Skeletal muscle satellite cell (primary cell): Measurements from ENCODE around the gene NKX1-1.
"Not testable (repeated sequence)": the region's sequence is repeated elsewhere in the genome, so short reads cannot be mapped to it uniquely, and the experiment has no call there.

Source experiments
- H3K27me3 ChIP-seq: 2 replicates; pipeline ENCODE4 v1.7.0; 2013; ENCODE audit warnings: low read length; ENCODE audit not compliant: control insufficient read depth, insufficient read depth
- H3K36me3 ChIP-seq: 2 replicates; pipeline ENCODE4 v1.7.0; 2013; ENCODE audit warnings: mild to moderate bottlenecking, control low read depth, low read length; ENCODE audit not compliant: insufficient read depth
- H3K4me1 ChIP-seq: 2 replicates; pipeline ENCODE4 v1.7.0; 2013; ENCODE audit warnings: low read length; ENCODE audit not compliant: control insufficient read depth, insufficient read depth
- H3K4me2 ChIP-seq: 2 replicates; pipeline ENCODE4 v1.7.0; 2013; ENCODE audit warnings: mild to moderate bottlenecking, low read length
- H3K4me3 ChIP-seq: 2 replicates; pipeline ENCODE4 v1.7.0; 2013; ENCODE audit warnings: low read length
- H3K9ac ChIP-seq: 2 replicates; pipeline ENCODE4 v1.7.0; 2013; ENCODE audit warnings: mild to moderate bottlenecking, low read depth, low read length, moderate library complexity
- H3K9me3 ChIP-seq: replicated peaks from 2 replicates; pipeline ENCODE4 v1.7.0; 2013; ENCODE audit warnings: mild to moderate bottlenecking, control low read depth, low read length

NKX1-1 gene

GRCh38 chr4:1372576-1372975 lies 33.7 kb downstream of the NKX1-1 start:
- H3K4me1 ChIP-seq, H3K4me3 ChIP-seq, H3K9me3 ChIP-seq, H3K9ac ChIP-seq, H3K27me3 ChIP-seq, H3K4me2 ChIP-seq: not testable (repeated sequence)
- peaks cover 26% of the 10 kb centered on the region for H3K36me3 ChIP-seq

- Histone ChIP-seq H3K36me3 (peaks cover 28% of the 10 kb centered on the region), H3K9me3 (no peaks in the 10 kb centered on the region), H3K4me2 (no peak overlapping the region), H3K4me3 (no peak overlapping the region), H3K4me1 (no peaks in the 10 kb centered on the region), H3K27me3 (no peaks in the 10 kb centered on the region), H3K9ac (no peak overlapping the region)
Observed at GRCh38 chr4:1371176-1372165, 34.8 kb downstream of the NKX1-1 start.

- Histone ChIP-seq H3K4me1 (no peaks in the 10 kb centered on the region), H3K36me3 (peaks cover 36% of the 10 kb centered on the region), H3K9me3 (no peaks in the 10 kb centered on the region)
Observed at GRCh38 chr4:1370321-1371124, 35.7 kb downstream of the NKX1-1 start.

DNA sequence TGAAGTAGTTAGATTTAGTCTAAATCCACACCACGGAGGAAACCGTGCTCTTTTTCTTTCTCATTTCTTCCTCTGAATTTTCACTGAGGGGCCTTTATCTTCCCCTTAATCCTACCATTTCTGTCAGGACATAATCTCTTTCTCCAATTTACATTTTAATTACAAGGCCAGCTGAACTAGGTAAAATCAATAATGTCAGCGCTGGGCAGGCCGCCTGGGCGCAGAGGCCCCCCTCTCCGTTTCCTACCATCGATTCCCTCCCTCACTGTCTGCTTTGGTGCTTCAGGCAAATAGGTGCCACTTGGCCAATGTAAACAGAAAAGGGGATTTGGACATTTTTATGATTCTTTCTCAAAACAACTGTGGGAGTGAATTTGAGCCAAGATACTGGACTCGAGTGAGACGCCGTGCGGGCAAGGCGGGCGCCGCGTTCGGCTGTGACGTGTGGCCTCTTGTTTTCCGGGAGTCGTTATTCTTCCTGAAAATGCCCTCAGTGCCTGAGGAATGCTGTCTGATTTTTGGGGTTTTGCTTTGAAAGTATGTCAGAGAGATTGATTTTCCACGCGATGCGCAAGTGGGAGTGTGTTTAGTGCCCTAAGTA lies 36.7 kb downstream of the NKX1-1 start:
- H3K9me3 ChIP-seq = no peaks in the 10 kb centered on the region
- H3K4me2 ChIP-seq = no peak overlapping the region
- no peaks in the 10 kb centered on the region for H3K27me3 ChIP-seq
- H3K4me1 ChIP-seq = no peaks in the 10 kb centered on the region
- no peak overlapping the region for H3K9ac ChIP-seq
- no peak overlapping the region for H3K4me3 ChIP-seq
- peaks cover 34% of the 10 kb centered on the region for H3K36me3 ChIP-seq

More at GRCh38 chr4:1370321-1371124, 35.7 kb downstream of the NKX1-1 start:
- Histone ChIP-seq H3K27me3 (no peaks in the 10 kb centered on the region), H3K4me3 (no peak overlapping the region), H3K9ac (no peak overlapping the region), H3K4me2 (no peak overlapping the region)

DNA sequence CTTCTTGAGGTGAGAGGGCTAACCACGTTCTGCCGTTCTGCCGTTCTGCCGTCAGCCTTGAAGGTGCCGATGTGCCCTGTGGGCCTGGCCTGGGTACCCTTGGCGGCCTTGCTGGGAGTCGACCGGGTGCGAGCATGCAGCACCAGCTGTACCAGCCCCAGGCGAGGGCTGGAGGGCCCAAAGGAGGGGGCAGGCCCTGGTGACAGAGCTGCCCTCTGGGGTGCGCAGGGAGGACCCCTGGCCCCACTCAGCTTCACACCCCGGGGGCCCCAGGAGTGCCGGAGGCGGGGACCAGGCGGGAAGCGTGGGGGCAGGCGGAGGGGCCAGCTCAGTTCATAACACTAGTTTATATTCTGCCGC lies 37.2 kb downstream of the NKX1-1 start:
- H3K4me2 ChIP-seq = no peak overlapping the region
- H3K9ac ChIP-seq = no peak overlapping the region
- no peak overlapping the region for H3K4me3 ChIP-seq
- H3K27me3 ChIP-seq = no peaks in the 10 kb centered on the region
- no peaks in the 10 kb centered on the region for H3K9me3 ChIP-seq
- no peaks in the 10 kb centered on the region for H3K4me1 ChIP-seq
- peaks cover 34% of the 10 kb centered on the region for H3K36me3 ChIP-seq

GRCh38 chr4:1368421-1369090 lies 37.7 kb downstream of the NKX1-1 start:
- H3K9ac ChIP-seq = no peak overlapping the region
- no peaks in the 10 kb centered on the region for H3K4me1 ChIP-seq
- H3K27me3 ChIP-seq = no peaks in the 10 kb centered on the region
- H3K4me2 ChIP-seq = no peak overlapping the region
- peaks cover 30% of the 10 kb centered on the region for H3K36me3 ChIP-seq
- no peak overlapping the region for H3K4me3 ChIP-seq
- no peaks in the 10 kb centered on the region for H3K9me3 ChIP-seq

DNA sequence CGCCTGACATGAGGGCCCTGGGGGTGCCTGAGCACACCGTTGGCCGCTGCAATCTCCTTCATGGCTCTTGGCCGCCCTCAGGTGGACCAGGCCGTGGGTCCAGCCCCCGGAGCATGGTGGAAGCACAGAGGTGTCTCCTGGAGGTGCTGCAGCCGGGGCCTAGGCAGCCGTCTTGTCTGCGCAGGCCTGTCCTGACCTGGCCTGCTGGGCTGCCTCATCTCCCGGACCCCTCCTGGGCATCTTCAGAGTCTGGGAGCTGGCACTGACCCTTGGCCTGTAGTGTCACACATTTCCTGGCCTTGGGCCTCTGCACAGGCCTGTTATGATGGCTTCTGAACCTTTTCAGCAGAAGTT lies 38.3 kb downstream of the NKX1-1 start:
- H3K9me3 ChIP-seq = no peaks in the 10 kb centered on the region
- no peaks in the 10 kb centered on the region for H3K4me1 ChIP-seq
- H3K4me2 ChIP-seq = no peak overlapping the region
- no peak overlapping the region for H3K4me3 ChIP-seq
- H3K36me3 ChIP-seq = peaks cover 30% of the 10 kb centered on the region
- H3K9ac ChIP-seq = no peak overlapping the region
- no peaks in the 10 kb centered on the region for H3K27me3 ChIP-seq

GRCh38 chr4:1367230-1367935 lies 38.9 kb downstream of the NKX1-1 start:
- no peak overlapping the region for H3K4me2 ChIP-seq
- peaks cover 26% of the 10 kb centered on the region for H3K36me3 ChIP-seq
- H3K9ac ChIP-seq = no peak overlapping the region
- H3K4me3 ChIP-seq = no peak overlapping the region
- no peaks in the 10 kb centered on the region for H3K9me3 ChIP-seq
- no peaks in the 10 kb centered on the region for H3K27me3 ChIP-seq
- no peaks in the 10 kb centered on the region for H3K4me1 ChIP-seq

GRCh38 chr4:1366371-1367229 lies 39.6 kb downstream of the NKX1-1 start:
- H3K9me3 ChIP-seq = no peaks in the 10 kb centered on the region
- no peaks in the 10 kb centered on the region for H3K4me1 ChIP-seq
- no peak overlapping the region for H3K4me3 ChIP-seq
- H3K4me2 ChIP-seq = no peak overlapping the region
- no peak overlapping the region for H3K9ac ChIP-seq
- no peaks in the 10 kb centered on the region for H3K27me3 ChIP-seq
- H3K36me3 ChIP-seq = peaks cover 19% of the 10 kb centered on the region
